Hepatocyte (in vitro differentiated cells): ENCODE measurements around the gene KCNJ15.

Experiments used
- CTCF ChIP-seq: fragments of 200-600 bp; sonication (generic); IDR thresholded peaks from 2 replicates; pipeline ENCODE4 v1.5.1; 2016; ENCODE audit warnings: antibody characterized with exemption, mild to moderate bottlenecking; ENCODE audit not compliant: poor library complexity
- EZH2phosphoT487 ChIP-seq: fragments of 200-600 bp; sonication (generic); IDR thresholded peaks from one replicate; pipeline ENCODE4 v1.6.1; 2018; ENCODE audit warnings: antibody characterized with exemption, mild to moderate bottlenecking, low read depth, moderate library complexity; ENCODE audit not compliant: unreplicated experiment, severe bottlenecking

GRCh38 chr21:38340131-38340530 is 83.3 kb downstream of the KCNJ15 start:
- no peak for TF ChIP-seq CTCF
- TF ChIP-seq EZH2phosphoT487 = no peak
